ENCODE data around the gene TOX4.
"Not testable (repeated sequence)": the region's sequence is repeated elsewhere in the genome, so short reads cannot be mapped to it uniquely, and the experiment has no call there.

The TOX4 gene

GRCh38 chr14:21535545-21536417, 58.8 kb downstream of the TOX4 start:
- DNase-seq (ENCODE audit: low read depth): no peak

DNA sequence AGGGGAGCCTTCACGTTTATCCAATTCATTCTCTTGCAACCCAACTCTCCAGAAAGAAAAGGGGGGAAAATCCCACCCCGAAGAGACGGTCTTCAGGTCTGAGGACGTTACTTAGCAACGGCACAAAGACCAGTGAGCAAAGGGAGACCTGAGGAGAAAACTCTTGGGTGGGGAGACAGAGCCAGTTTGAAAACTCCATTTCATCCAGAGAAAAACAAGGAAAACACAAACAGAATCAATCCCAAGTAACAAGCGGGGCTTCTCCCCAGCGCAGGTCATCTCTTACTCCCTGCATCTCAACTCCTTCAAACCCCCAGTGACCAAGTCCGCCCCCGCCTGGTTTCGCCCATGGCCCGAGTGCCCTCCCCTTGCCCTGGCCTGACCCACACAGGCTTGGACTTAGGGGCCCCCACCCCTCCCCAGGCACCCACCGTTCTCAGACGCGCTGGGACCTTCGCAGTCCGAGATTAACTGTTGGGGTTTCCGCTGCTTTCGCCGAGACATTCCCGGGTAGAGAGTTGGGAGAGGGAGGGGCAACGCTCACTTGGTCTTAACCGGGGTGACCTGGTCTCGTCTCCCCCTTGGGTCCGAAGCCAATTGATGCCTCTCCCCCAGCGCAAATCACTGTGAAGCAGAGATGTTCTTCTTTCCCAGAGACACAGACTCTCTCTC, 59.6 kb downstream of the TOX4 start:
- DNase-seq (ENCODE audit: low read depth): no peak

DNA sequence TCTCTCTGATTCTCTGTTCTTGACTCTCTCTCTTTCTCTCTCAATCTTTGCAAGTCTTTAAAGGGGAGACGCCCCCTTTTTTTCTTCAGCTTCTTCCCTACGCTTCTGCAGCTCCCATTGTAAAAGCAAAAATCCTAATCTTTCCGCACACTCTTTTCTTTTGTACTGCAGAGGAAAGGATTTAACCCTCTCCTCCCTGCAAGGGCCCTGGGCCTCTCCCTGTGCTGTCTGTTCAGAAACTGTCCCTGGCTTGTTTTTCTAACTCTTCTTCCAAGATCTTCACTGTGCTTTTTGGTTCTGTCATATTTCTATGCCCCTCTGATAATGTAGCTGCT, 60.1 kb downstream of the TOX4 start:
- DNase-seq (ENCODE audit: low read depth): no peak

DNA sequence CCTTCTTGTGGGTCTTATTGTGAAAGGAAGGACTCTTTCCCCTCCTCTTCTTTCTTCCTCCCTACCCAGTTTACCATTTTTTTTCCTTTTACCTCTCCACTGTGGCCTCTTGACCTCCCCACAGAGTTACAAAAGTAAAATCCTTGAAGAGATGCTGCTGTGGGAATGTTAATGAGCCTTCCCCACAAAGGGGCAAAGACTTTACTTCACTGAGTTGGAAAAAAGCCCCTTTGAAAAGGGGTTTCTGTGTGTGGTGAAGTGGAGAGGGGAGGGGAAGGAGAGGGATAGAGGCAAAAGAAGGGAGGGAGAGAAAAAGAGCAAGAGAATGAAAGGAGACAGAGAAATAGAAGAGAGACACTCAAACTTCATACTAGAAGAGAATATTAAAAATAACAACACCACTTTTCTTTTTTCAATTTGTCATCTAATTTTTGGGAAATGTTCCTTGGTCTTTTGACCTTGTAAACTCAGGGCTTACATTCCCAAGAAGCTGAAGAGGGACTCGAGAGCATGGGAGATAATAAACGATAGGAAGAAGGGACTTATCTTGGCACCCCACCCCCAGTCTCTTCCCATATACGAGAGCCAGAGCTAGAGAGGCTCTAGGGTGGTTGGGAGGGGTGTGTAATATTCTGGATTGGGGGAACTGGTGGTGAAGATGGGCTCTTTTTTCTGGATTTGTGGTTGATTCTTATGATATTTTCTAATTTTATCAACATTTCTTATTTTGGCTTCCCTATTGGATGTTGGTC, 62.4 kb downstream of the TOX4 start:
- no peak for DNase-seq (ENCODE audit: low read depth)

DNA sequence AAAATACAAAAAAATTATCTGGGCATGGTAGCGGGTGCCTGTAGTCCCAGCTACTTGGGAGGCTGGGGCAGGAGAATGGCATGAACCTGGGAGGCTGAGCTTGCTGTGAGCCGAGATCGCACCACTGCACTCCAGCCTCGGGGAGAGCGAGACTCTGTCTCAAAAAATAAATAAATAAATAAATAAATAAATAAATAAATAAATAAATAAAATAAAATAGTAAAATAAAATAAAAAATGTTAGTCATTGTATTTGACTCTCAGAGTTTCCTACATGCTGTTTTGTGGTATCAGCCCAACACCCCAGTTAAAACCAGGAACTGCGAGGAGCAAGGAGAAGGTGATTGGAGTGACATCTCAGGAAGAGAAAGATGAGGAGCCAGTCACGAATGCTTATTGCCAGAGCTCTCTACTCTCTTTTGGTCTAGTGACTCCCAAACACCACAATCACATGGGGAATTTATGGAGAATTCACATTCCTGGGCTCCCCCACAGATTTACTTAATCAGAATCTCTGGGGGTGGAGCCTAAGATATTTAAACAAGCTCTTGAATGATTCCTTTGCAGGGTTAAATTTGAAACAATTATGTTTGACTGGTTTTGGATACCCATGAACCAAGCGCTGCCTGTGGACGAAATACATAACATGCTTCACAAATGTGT, 64.5 kb downstream of the TOX4 start:
- DNase-seq (ENCODE audit: low read depth): no peak

GRCh38 chr14:21543521-21543960, 66.5 kb downstream of the TOX4 start:
- DNase-seq (ENCODE audit: low read depth): no peak

- DNase-seq (ENCODE audit: low read depth): no peak
Measured at GRCh38 chr14:21543963-21544362, 67.0 kb downstream of the TOX4 start.

DNA sequence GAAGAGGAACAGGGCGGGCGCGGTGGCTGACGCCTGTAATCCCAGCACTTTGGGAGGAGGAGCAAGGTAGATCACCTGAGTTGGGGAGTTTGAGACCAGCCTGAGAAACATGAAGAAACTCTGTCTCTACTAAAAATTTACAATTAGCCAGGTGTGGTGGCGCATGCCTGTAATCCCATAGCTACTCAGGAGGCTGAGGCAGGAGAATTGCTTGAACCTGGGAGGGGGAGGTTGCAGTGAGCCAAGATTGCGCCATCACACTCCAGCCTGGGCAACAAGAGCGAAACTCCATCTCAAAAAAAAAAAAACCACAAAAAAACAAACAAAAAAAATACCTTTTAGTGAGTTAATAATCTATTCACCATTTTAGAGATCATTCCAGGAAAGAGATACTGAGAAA, 67.6 kb downstream of the TOX4 start:
- DNase-seq (ENCODE audit: low read depth): not testable (repeated sequence)

Data from HS-5 (cell line).